Measurements from ENCODE around the gene KCNQ5.

Gene KCNQ5

GRCh38 chr6:72675396-72675795 lies 53.5 kb downstream of the KCNQ5 start:
- no peak overlapping the region for H3K4me3 ChIP-seq (ENCODE audit: low read depth, low read length)

DNA sequence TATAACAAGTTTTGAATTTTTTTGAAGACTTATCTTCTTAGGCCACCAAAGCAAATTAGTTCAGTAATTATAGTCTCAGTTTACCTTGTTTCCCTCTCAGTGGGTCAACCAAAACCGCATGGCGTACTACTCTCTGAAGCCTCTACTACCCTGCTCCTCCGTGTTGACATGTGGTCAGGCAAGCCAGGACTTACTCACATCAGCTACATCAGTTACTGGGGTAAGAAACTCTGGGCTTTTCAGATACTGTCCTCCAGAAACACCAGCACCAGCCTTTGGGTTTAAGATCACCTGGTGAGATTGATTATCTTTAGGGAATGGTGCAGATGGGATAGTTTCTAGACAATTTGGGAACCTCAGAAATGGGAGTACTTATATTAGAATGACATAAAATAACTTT lies 55.1 kb downstream of the KCNQ5 start:
- TF ChIP-seq, protein P1, sequence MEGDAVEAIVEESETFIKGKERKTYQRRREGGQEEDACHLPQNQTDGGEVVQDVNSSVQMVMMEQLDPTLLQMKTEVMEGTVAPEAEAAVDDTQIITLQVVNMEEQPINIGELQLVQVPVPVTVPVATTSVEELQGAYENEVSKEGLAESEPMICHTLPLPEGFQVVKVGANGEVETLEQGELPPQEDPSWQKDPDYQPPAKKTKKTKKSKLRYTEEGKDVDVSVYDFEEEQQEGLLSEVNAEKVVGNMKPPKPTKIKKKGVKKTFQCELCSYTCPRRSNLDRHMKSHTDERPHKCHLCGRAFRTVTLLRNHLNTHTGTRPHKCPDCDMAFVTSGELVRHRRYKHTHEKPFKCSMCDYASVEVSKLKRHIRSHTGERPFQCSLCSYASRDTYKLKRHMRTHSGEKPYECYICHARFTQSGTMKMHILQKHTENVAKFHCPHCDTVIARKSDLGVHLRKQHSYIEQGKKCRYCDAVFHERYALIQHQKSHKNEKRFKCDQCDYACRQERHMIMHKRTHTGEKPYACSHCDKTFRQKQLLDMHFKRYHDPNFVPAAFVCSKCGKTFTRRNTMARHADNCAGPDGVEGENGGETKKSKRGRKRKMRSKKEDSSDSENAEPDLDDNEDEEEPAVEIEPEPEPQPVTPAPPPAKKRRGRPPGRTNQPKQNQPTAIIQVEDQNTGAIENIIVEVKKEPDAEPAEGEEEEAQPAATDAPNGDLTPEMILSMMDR (IDR thresholded peaks at IDR 0.05; ENCODE audit: low read depth, low read length), result no peak
- no peak overlapping the region for H3K4me3 ChIP-seq (ENCODE audit: low read depth, low read length)

More at GRCh38 chr6:72675396-72675795, 53.5 kb downstream of the KCNQ5 start:
- TF ChIP-seq, protein P1 (IDR thresholded peaks at IDR 0.05; ENCODE audit: low read depth, low read length), result no peak

GRCh38 chr6:72677740-72678139 lies 55.9 kb downstream of the KCNQ5 start:
- TF ChIP-seq, protein P1 (IDR thresholded peaks at IDR 0.05; ENCODE audit: low read depth, low read length), result no peak
- H3K4me3 ChIP-seq (ENCODE audit: low read depth, low read length), result no peak overlapping the region

- H3K4me3 ChIP-seq (ENCODE audit: low read depth, low read length), result no peak overlapping the region
- TF ChIP-seq, protein P1 (IDR thresholded peaks at IDR 0.05; ENCODE audit: low read depth, low read length), result no peak
Observed at GRCh38 chr6:72683797-72684196, 61.9 kb downstream of the KCNQ5 start.

- no peak overlapping the region for H3K4me3 ChIP-seq (ENCODE audit: low read depth, low read length)
Observed at GRCh38 chr6:72689107-72689954, 67.5 kb downstream of the KCNQ5 start.

GRCh38 chr6:72691249-72691648 lies 69.4 kb downstream of the KCNQ5 start:
- TF ChIP-seq, protein P1 (IDR thresholded peaks at IDR 0.05; ENCODE audit: low read depth, low read length), result no peak
- no peak overlapping the region for H3K4me3 ChIP-seq (ENCODE audit: low read depth, low read length)

More at GRCh38 chr6:72689107-72689954, 67.5 kb downstream of the KCNQ5 start:
- TF ChIP-seq, protein P1 (IDR thresholded peaks at IDR 0.05; ENCODE audit: low read depth, low read length), result no peak

GRCh38 chr6:72696055-72696454 lies 74.2 kb downstream of the KCNQ5 start:
- TF ChIP-seq, protein P1 (IDR thresholded peaks at IDR 0.05; ENCODE audit: low read depth, low read length), result no peak
- H3K4me3 ChIP-seq (ENCODE audit: low read depth, low read length), result no peak overlapping the region
